ENCODE measurements around the gene SVEP1.

GRCh38 chr9:110575169-110575568 is 4.4 kb downstream of the SVEP1 start:
- TF ChIP-seq POLR2A (IDR thresholded peaks at IDR 0.05) (no peak), CTCF (IDR thresholded peaks at IDR 0.05) (no peak)

Measured in Peyer's patch (tissue), 4 donors.